Spleen (tissue), 7 donors: Measurements from ENCODE around the gene TOPORS.

ENCODE experiments used
- POLR2A ChIP-seq, 3 donors: fragments of 450-650 bp; IDR thresholded peaks; one replicate each; pipeline ENCODE4 v1.5.1; 2017; ENCODE audit warnings: antibody characterized with exemption in 3 of 3, mild to moderate bottlenecking in 1 of 3
- POLR2AphosphoS5 ChIP-seq, 3 donors: sonication (generic); formaldehyde crosslinking; IDR thresholded peaks; one replicate each; pipeline ENCODE4 v1.5.1; 2017; ENCODE audit warnings: antibody characterized with exemption in 3 of 3
- TF ChIP-seq, protein P1 (sequence below), 11 experiments: fragments of 200-600 bp in 7 of 11; fragments of 450-650 bp in 4 of 11; sonication (generic) in 4 of 11; IDR thresholded peaks in 8 of 11; conservative IDR thresholded peaks in 3 of 11; 1 replicate in 7 of 11; 2 replicates in 4 of 11; pipeline versions ENCODE4 v1.4.0 to v1.8.0; 2016 to 2021; ENCODE audit warnings: antibody characterized with exemption in 11 of 11, inconsistent platforms in 4 of 11, mild to moderate bottlenecking in 1 of 11
- donor health status: DM: no; HTN: no; CAD: no; lungs with moderate emphysema.
- donor health status: DM: no; HTN: no; CAD: no.
- donor health status: DM: no; HTN: no; CAD: no.

DNA sequence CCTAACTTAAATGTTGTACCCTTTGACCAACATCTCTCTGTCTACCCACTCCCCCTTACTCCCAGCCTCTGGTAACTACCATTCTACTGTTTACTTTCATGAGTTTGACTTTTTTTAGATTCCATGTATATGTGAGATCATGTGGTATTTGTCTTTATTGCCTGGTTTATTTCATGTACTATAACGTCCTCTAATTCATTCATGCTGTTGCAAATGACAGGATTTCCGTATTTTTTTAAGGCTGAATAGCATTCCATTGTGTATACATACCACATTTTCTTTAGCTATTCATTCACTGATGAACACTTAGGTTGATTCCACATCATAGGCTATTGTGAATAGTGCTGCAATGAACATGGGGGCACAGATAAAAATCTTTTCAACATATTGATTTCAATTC lies 32.4 kb upstream of the TOPORS start:
- TF ChIP-seq, protein P1, sequence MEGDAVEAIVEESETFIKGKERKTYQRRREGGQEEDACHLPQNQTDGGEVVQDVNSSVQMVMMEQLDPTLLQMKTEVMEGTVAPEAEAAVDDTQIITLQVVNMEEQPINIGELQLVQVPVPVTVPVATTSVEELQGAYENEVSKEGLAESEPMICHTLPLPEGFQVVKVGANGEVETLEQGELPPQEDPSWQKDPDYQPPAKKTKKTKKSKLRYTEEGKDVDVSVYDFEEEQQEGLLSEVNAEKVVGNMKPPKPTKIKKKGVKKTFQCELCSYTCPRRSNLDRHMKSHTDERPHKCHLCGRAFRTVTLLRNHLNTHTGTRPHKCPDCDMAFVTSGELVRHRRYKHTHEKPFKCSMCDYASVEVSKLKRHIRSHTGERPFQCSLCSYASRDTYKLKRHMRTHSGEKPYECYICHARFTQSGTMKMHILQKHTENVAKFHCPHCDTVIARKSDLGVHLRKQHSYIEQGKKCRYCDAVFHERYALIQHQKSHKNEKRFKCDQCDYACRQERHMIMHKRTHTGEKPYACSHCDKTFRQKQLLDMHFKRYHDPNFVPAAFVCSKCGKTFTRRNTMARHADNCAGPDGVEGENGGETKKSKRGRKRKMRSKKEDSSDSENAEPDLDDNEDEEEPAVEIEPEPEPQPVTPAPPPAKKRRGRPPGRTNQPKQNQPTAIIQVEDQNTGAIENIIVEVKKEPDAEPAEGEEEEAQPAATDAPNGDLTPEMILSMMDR (IDR thresholded peaks at IDR 0.05 in 8 of 11, conservative IDR thresholded peaks at IDR 0.05 in 3 of 11): no peak
- TF ChIP-seq POLR2A (IDR thresholded peaks at IDR 0.05) (no peak), POLR2AphosphoS5 (IDR thresholded peaks at IDR 0.05) (no peak)
